GM12878 (cell line): Measurements from ENCODE around the gene CFAP299. TPM values are rescaled to one million over a fixed set of nuclear protein-coding genes. Genes with fewer than 3 reads are reported as not detected.

ENCODE experiments used
- ASH2L ChIP-seq: fragments of 300-600, 200-600 bp; sonication (generic); IDR thresholded peaks from 2 replicates; pipeline ENCODE4 v1.6.1; 2017; ENCODE audit warnings: low read depth, mild to moderate bottlenecking, borderline replicate concordance
- BCLAF1 ChIP-seq: fragments of 450-650 bp; IDR thresholded peaks from 2 replicates; pipeline ENCODE4 v1.6.1; 2017; ENCODE audit warnings: antibody characterized with exemption, mild to moderate bottlenecking, moderate library complexity
- CBX3 ChIP-seq: fragments of 200-600 bp; sonication (generic); IDR thresholded peaks from 2 replicates; pipeline ENCODE4 v1.6.1; 2016; ENCODE audit warnings: low read depth, borderline replicate concordance
- FOS ChIP-seq: IDR thresholded peaks from 3 replicates; pipeline ENCODE4 v1.6.1; 2011; ENCODE audit warnings: borderline replicate concordance; ENCODE audit not compliant: insufficient read length; ENCODE audit errors: extremely low read depth
- JUND ChIP-seq: IDR thresholded peaks from 2 replicates; pipeline ENCODE4 v1.6.1; 2012; ENCODE audit warnings: low read depth, mild to moderate bottlenecking, low read length, improper control_type of control experiment, moderate library complexity
- MLLT1 ChIP-seq: fragments of 450-650 bp; IDR thresholded peaks from 2 replicates; pipeline ENCODE4 v1.6.1; 2016; ENCODE audit warnings: mild to moderate bottlenecking
- MXI1 ChIP-seq: fragments of 150-350 bp; IDR thresholded peaks from 2 replicates; pipeline ENCODE4 v1.6.1; 2011; ENCODE audit warnings: low read depth, mild to moderate bottlenecking, inconsistent platforms, low read length, improper control_type of control experiment
- NR2F1 ChIP-seq: fragments of 450-650 bp; conservative IDR thresholded peaks from 2 replicates; pipeline ENCODE4 v1.6.1; 2017; ENCODE audit warnings: mild to moderate bottlenecking
- POLR2A ChIP-seq: IDR thresholded peaks from 2 replicates; pipeline ENCODE4 v1.6.1; 2011; ENCODE audit warnings: low read depth, mild to moderate bottlenecking, low read length
- POU2F2 ChIP-seq: IDR thresholded peaks from 3 replicates; pipeline ENCODE4 v1.6.1; 2011; ENCODE audit warnings: low read depth, mild to moderate bottlenecking, low read length, borderline replicate concordance
- SIN3A ChIP-seq: IDR thresholded peaks from 2 replicates; pipeline ENCODE4 v1.6.1; 2012; ENCODE audit warnings: low read depth, low read length, improper control_type of control experiment
- STAT3 ChIP-seq: IDR thresholded peaks from 2 replicates; pipeline ENCODE4 v1.6.1; 2011; ENCODE audit warnings: low read depth, low read length, improper control_type of control experiment
- TAF1 ChIP-seq: IDR thresholded peaks from 2 replicates; pipeline ENCODE4 v1.6.1; 2011; ENCODE audit warnings: mild to moderate bottlenecking, low read depth, low read length, borderline replicate concordance
- ZNF217 ChIP-seq: fragments of 450-650 bp; IDR thresholded peaks from 2 replicates; pipeline ENCODE4 v1.6.1; 2017; ENCODE audit warnings: antibody characterized with exemption, mild to moderate bottlenecking
- ZNF622 ChIP-seq: fragments of 450-650 bp; IDR thresholded peaks from 2 replicates; pipeline ENCODE4 v1.6.1; 2017; ENCODE audit warnings: mild to moderate bottlenecking, inconsistent platforms
- ZZZ3 ChIP-seq: IDR thresholded peaks from 2 replicates; pipeline ENCODE4 v1.6.1; 2011; ENCODE audit warnings: low read depth; ENCODE audit not compliant: control insufficient read depth, insufficient read length
- polyA plus RNA-seq, 11 experiments: library from polyadenylated mRNA; depleted of rRNA in 4 of 11; unstranded in 6 of 11; stranded (reverse) in 5 of 11; fragments of >200 nt; fragmentation: Nextera tagmentation in 4 of 11; fragmentation: Illumina TruSeq in 1 of 11; extraction: Ambion mirVana in 4 of 11; extraction: Trizol in 1 of 11; gene quantifications; 1 replicate in 1 of 11; 2 replicates in 10 of 11; pipeline versions ENCODE4 v1.2.1 to v1.2.3, GENCODE V29; 2011 to 2016; ENCODE audit warnings: inconsistent platforms in 2 of 11, missing spikeins in 2 of 11, low read depth in 1 of 11
- total RNA-seq, 4 experiments: library from RNA; depleted of rRNA in 3 of 4; stranded (reverse); fragments of >200 nt in 3 of 4; fragmentation: Illumina TruSeq in 1 of 4; extraction: Trizol in 1 of 4; gene quantifications; 2 replicates each; pipeline versions ENCODE4 v1.2.1 to v1.2.3, GENCODE V29; 2013 to 2021
- TF ChIP-seq, protein P1 (sequence below): IDR thresholded peaks from 2 replicates; pipeline ENCODE4 v1.6.1; 2012; ENCODE audit warnings: improper control_type of control experiment, low read depth, low read length; ENCODE audit not compliant: insufficient replicate concordance
- TF ChIP-seq, protein P2 (sequence below), 3 experiments: IDR thresholded peaks in 2 of 3; conservative IDR thresholded peaks in 1 of 3; 2 replicates each; pipeline ENCODE4 v1.5.1; 2011; ENCODE audit warnings: low read depth in 3 of 3, low read length in 3 of 3, mild to moderate bottlenecking in 3 of 3, control low read depth in 2 of 3, moderate library complexity in 2 of 3, inconsistent platforms in 1 of 3, mixed read lengths in 1 of 3; ENCODE audit not compliant: control insufficient read depth in 2 of 3, insufficient read depth in 1 of 3; ENCODE audit errors: extremely low read depth in 1 of 3

CFAP299 gene
- total and polyA plus RNA-seq, 10 of the 15 experiments (the other 5 are each of a cell fraction or from before 2014, with no cell fraction given): 0.06 to 0.34 TPM; not detected in 8

GRCh38 chr4:80335554-80336358 lies at the start of gene CFAP299 (continued):
- no peak for TF ChIP-seq BCLAF1
- peak; percentile 82 for TF ChIP-seq MXI1
- no peak for TF ChIP-seq STAT3
- no peak for TF ChIP-seq ASH2L
- TF ChIP-seq, protein P1, sequence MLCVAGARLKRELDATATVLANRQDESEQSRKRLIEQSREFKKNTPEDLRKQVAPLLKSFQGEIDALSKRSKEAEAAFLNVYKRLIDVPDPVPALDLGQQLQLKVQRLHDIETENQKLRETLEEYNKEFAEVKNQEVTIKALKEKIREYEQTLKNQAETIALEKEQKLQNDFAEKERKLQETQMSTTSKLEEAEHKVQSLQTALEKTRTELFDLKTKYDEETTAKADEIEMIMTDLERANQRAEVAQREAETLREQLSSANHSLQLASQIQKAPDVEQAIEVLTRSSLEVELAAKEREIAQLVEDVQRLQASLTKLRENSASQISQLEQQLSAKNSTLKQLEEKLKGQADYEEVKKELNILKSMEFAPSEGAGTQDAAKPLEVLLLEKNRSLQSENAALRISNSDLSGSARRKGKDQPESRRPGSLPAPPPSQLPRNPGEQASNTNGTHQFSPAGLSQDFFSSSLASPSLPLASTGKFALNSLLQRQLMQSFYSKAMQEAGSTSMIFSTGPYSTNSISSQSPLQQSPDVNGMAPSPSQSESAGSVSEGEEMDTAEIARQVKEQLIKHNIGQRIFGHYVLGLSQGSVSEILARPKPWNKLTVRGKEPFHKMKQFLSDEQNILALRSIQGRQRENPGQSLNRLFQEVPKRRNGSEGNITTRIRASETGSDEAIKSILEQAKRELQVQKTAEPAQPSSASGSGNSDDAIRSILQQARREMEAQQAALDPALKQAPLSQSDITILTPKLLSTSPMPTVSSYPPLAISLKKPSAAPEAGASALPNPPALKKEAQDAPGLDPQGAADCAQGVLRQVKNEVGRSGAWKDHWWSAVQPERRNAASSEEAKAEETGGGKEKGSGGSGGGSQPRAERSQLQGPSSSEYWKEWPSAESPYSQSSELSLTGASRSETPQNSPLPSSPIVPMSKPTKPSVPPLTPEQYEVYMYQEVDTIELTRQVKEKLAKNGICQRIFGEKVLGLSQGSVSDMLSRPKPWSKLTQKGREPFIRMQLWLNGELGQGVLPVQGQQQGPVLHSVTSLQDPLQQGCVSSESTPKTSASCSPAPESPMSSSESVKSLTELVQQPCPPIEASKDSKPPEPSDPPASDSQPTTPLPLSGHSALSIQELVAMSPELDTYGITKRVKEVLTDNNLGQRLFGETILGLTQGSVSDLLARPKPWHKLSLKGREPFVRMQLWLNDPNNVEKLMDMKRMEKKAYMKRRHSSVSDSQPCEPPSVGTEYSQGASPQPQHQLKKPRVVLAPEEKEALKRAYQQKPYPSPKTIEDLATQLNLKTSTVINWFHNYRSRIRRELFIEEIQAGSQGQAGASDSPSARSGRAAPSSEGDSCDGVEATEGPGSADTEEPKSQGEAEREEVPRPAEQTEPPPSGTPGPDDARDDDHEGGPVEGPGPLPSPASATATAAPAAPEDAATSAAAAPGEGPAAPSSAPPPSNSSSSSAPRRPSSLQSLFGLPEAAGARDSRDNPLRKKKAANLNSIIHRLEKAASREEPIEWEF: no peak
- no peak for TF ChIP-seq JUND
- no peak for TF ChIP-seq ZZZ3
- TF ChIP-seq, protein P2, sequence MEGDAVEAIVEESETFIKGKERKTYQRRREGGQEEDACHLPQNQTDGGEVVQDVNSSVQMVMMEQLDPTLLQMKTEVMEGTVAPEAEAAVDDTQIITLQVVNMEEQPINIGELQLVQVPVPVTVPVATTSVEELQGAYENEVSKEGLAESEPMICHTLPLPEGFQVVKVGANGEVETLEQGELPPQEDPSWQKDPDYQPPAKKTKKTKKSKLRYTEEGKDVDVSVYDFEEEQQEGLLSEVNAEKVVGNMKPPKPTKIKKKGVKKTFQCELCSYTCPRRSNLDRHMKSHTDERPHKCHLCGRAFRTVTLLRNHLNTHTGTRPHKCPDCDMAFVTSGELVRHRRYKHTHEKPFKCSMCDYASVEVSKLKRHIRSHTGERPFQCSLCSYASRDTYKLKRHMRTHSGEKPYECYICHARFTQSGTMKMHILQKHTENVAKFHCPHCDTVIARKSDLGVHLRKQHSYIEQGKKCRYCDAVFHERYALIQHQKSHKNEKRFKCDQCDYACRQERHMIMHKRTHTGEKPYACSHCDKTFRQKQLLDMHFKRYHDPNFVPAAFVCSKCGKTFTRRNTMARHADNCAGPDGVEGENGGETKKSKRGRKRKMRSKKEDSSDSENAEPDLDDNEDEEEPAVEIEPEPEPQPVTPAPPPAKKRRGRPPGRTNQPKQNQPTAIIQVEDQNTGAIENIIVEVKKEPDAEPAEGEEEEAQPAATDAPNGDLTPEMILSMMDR (IDR thresholded peaks at IDR 0.05 in 2 of 3, conservative IDR thresholded peaks at IDR 0.05 in 1 of 3; ENCODE audit: control insufficient read depth in 2 of 3, extremely low read depth in 1 of 3, insufficient read depth in 1 of 3, low read depth in 3 of 3, low read length in 3 of 3): peak in 2 of 3 experiments; percentile 29 to 36; a peak in 2 of 6 replicates
- no peak for TF ChIP-seq CBX3
- TF ChIP-seq ZNF217: no peak
- no peak for TF ChIP-seq TAF1
- no peak for TF ChIP-seq SIN3A
- TF ChIP-seq FOS: no peak
- 0 out of 2 replicates have a peak, but pooled peaks have one; percentile 34 for TF ChIP-seq NR2F1
- no peak for TF ChIP-seq ZNF622
- TF ChIP-seq POLR2A: no peak
- TF ChIP-seq MLLT1: no peak
- no peak for TF ChIP-seq POU2F2
